H7 (cell line): ENCODE data around the gene FIGN. TPM values are rescaled to one million over a fixed set of nuclear protein-coding genes. Genes with fewer than 3 reads are reported as not detected.

Experiments
- DNase-seq: peaks from one replicate; pipeline ENCODE4 v3.0.0; 2012
- H3K27me3 ChIP-seq: 2 replicates; pipeline ENCODE4 v1.6.0; 2011; ENCODE audit warnings: mild to moderate bottlenecking, low read length; ENCODE audit not compliant: control insufficient read depth, insufficient read depth
- H3K36me3 ChIP-seq: replicated peaks from 2 replicates; pipeline ENCODE4 v1.5.1; 2011; ENCODE audit warnings: low read length; ENCODE audit not compliant: control insufficient read depth, insufficient read depth
- H3K4me3 ChIP-seq: 2 replicates; pipeline ENCODE4 v1.5.1; 2011; ENCODE audit warnings: low read depth, mild to moderate bottlenecking, control low read depth, low read length, moderate library complexity; ENCODE audit not compliant: insufficient read depth
- total RNA-seq: library from RNA; depleted of rRNA; stranded (reverse); fragments of >200 nt; shearing (Covaris generic); gene quantifications from 2 replicates; pipeline ENCODE4 v1.2.3, GENCODE V29; 2014

Gene FIGN
- total RNA-seq, 1 experiment from 2014 or later = 8.7 TPM

DNA sequence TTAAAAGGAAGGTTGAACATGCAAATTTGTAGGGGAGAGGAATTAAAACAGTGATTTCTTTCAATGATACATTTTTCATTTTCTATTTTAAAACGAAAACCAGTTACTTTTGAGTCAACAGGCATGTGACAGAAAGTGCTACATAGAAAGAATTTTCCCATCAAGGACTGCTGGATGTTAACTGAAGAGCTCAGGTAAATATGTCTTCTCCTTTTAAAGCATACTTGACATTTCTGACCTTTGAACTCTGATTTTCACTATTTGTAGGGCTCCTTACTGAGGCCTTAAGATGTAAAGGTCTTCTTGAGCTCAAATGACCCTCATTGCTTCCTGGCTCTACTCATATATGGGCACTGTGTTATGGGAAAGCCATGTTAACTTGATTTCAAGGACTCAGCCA, 32.4 kb downstream of the FIGN start:
- Histone ChIP-seq H3K4me3 (no peak overlapping the region), H3K27me3 (no peaks in the 10 kb centered on the region), H3K36me3 (no peaks in the 10 kb centered on the region)
- no peak for DNase-seq

DNA sequence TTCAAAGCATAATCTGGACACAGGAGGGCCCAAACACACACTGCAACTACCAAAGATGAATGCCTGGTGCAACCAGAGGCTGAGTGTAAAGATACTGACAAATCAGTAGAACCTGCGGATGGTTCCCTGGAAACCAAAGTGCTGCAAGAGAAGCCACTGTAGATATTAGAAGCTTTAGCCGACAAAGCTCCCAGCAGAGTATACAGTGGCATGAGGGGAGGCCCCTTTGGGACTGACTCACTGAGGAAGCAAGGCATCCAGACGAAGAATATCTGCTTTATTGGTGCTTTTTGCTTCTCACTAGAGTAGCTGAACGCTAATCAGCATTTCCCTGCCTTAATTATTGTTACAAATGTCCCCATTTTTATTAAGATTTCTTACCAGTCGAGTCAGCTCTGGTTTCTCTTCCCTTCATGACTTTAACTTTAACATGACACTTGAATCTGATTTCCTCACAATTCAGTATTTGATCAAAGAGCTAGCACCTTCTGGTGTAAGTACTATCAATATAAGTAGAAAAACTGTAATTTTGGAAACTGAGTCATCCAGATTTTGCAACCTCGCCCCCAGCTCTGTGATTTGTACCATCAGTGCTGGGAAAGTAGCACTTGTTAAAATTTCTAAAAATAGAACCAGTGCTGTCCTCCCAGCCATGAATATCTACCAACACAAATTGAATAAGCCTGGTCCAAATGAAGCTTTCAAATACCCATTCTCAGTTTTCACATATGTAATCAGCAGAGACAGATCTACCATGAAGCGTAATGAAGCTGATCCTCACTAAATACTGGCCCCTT, 34.2 kb downstream of the FIGN start:
- Histone ChIP-seq H3K4me3 (no peak overlapping the region), H3K27me3 (no peaks in the 10 kb centered on the region), H3K36me3 (no peaks in the 10 kb centered on the region)
- DNase-seq = no peak

DNA sequence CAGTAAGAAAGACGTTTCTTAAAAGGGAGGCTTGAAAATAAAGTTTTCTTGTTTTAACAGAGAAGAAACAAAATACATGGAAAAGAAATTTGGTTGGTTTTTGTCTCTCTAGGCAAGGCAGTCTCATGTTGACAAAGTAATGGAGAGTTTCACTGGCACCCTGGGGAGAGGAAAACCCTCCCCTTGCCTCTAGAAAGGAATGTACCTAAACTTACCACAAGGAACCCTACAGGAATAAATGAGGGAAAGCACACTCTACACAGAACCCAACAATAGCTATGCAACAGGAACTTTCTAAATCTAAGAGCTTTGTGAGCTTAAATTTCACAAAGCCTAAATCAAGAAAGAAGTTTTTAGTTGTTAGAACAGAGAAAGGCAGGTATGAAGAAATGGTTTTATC, 37.0 kb downstream of the FIGN start:
- Histone ChIP-seq H3K27me3 (no peaks in the 10 kb centered on the region), H3K4me3 (no peak overlapping the region), H3K36me3 (no peaks in the 10 kb centered on the region)
- peak; percentile 7 for DNase-seq

DNA sequence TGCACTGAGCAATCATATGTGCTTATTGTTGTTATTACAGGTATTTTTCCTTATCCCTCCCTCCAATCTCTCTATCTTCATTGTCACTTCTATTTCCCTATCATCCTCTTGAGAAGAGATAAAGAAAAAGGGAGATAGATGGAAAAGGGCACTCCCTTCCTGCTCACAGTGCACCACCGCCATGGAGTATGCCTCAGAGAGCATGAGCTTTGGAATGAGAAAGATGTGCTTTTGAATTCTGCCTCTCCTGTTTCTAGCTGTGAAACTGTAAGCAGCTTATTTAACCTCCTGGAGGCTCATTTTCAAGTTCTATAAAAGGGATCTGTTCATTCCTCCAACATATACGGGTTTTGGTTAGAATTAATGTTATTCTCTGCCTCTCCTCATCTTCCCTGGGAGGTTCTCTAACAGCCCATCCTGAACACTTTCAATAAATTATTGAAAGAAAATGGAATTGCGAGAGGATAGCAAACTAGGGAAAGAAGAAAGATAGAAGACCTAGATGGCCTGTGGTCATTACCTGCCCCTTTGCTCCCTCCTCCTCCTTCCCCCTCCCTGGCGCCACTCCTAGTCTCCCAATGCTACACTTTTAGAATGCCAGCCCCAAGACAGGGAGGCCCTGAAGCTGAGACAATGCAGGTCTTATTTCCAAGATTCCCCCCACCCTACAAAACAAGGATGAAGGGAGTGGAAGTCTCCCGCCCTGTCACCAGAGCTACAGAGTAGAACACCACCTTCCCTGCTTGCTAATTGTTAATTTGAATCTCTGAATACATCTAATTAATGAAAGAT, 37.8 kb downstream of the FIGN start:
- no peaks in the 10 kb centered on the region for H3K27me3 ChIP-seq
- H3K4me3 ChIP-seq = no peak overlapping the region
- no peaks in the 10 kb centered on the region for H3K36me3 ChIP-seq
- no peak for DNase-seq

DNA sequence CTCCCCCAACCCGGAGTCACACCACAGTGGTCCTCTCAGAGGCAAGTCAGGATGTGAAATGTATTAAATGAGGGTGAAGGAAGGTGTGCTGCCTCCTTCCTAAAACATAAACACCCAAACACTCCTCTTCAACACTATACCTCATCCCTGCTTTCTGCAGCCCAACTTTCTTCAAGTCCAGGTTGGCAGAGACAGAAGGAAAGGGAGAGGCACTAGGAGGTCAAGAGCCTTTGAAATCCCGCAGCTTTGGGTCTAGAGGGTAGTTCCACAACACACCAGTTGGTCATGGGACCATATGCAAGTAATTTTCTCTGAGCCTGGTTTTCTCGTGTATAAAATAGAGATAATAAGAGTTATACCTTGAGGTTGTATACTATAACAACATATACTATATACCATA, 38.4 kb downstream of the FIGN start:
- Histone ChIP-seq H3K36me3 (no peaks in the 10 kb centered on the region), H3K4me3 (no peak overlapping the region), H3K27me3 (no peaks in the 10 kb centered on the region)
- no peak for DNase-seq

DNA sequence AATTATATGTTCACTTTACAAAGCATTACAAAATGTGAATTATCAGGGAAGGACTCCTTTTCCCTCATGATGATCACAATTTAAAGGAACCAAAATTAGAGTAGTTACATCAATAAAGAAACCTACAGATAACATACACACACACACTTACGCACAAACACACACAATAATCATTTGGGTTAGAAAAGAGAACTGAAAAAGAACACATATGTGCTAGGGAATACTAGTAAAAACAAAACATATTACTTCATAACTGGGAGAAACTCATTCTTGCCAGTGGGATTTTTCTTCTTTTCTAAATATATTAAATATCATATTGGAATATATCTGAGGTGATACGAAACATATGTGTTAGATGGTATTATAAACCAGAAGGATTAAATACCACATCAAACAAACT, 42.3 kb downstream of the FIGN start:
- H3K27me3 ChIP-seq = no peaks in the 10 kb centered on the region
- no peaks in the 10 kb centered on the region for H3K36me3 ChIP-seq
- no peak overlapping the region for H3K4me3 ChIP-seq
- no peak for DNase-seq

DNA sequence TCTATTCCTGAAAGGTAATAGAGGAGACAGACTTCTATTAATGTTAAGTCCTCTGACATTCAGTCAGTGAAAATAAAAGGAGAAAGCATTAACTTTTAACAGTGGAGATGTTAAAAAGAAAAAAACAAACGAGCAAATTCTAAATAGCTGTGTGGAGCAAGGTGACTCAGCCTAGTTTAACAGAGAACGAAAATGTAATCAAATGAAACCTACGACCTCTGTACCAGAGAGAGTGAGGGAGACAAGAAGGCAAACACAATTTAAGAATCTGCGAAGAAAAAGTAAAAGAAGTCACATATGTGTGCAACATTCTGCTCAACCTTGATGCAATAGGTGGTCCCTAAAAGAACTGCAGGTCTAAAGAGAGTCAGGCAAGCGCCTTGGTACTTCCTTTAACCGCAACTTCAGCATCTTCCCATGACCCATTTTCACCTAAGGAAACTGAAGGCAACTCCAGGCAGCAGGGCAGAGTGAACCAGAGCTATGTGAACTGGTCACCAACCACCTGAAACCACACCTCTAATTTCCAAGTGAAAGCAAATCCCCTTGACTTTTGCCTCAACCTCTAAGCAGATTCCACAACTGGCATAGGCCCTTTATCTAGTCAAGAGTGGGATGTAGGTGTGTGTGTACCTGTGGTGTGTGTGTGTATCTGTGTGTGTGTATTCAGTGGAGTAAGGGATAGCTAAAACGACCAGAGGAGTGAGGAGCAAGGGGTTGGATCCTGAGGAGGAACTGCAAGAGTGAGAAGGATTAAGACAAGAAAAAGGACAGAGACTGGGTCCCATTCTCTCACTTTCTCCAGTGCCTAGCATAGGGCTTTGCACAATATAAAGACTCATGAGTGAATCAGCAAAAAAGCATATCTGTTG, 43.0 kb downstream of the FIGN start:
- Histone ChIP-seq H3K4me3 (no peak overlapping the region), H3K36me3 (no peaks in the 10 kb centered on the region), H3K27me3 (no peaks in the 10 kb centered on the region)
- no peak for DNase-seq

DNA sequence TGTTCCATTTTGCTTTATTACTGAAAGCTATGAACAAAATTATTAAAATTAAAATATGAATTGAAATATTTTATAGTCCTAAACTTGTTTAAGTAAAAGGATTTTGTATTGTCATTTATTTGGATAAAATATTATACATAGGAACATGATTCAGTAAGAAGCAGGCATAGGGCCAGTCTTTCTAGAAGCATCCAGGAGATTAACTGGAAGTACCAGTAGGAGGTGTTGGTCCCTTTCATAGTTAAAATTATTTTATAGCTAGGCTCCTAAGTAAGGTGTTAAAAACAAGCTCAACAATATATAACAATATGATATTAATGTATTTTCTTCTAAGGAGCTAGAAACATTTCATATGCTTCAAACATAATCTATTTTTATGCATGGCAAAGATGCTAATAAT, 43.7 kb downstream of the FIGN start:
- no peak overlapping the region for H3K4me3 ChIP-seq
- H3K27me3 ChIP-seq = no peaks in the 10 kb centered on the region
- DNase-seq = no peak
- no peaks in the 10 kb centered on the region for H3K36me3 ChIP-seq

DNA sequence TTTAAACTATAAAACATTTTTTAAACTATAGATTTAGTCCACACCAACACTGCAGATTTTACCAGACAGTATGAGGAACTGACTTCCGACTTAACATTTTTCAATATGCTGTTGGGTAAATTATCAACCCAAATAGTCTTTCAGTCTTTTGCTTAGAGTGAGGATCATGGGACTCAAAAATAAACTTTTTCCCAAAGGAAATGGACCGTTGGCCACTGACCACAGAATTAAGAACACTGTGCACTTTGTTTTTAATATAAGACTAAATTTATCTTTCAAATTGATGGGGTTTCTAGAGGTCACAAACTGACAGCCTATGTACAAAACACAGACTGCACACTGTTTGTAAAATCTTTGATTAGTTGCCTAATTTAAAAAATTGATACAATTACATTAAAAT, 44.9 kb downstream of the FIGN start:
- DNase-seq = no peak
- Histone ChIP-seq H3K36me3 (no peaks in the 10 kb centered on the region), H3K4me3 (no peak overlapping the region), H3K27me3 (no peaks in the 10 kb centered on the region)

DNA sequence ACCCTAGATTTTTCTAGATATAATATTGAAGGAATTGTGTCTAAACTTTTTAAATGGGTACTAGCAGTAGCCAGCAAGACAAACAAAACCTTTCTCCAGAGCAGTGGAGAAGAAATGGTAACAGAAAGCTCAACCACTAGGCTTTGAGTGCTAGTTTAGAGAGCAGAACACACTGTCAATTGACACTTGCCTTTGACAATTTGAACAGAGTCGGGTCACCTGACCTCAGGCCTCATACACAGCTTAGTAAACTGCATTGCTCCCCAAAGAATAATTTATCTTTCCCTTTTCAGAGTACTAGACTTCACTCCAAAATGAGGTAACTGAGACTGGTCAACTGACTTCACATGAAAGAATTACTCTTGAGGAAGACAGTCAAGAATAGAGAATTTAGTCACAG, 48.6 kb downstream of the FIGN start:
- H3K27me3 ChIP-seq = no peaks in the 10 kb centered on the region
- H3K36me3 ChIP-seq = no peaks in the 10 kb centered on the region
- DNase-seq = no peak
- no peak overlapping the region for H3K4me3 ChIP-seq

DNA sequence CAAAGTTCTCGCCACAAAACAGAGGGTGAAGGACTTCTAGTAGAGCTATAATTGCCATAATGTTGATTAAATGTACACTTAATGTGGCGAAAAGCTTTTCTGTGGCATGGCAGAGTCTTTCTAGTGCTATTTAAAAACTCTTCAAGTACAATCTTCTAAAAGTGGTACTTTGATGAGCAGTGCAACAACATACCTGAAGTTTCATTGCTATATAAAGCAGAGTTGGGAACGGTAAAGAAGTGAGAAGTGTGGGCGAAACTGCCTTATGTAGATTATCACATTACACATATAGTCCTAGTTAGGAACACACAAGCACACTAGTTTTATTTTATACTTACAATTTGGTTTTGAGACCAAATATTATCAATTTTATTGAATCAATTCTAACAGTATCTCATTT, 49.5 kb downstream of the FIGN start:
- H3K4me3 ChIP-seq = no peak overlapping the region
- DNase-seq = no peak
- no peaks in the 10 kb centered on the region for H3K36me3 ChIP-seq
- H3K27me3 ChIP-seq = no peaks in the 10 kb centered on the region

DNA sequence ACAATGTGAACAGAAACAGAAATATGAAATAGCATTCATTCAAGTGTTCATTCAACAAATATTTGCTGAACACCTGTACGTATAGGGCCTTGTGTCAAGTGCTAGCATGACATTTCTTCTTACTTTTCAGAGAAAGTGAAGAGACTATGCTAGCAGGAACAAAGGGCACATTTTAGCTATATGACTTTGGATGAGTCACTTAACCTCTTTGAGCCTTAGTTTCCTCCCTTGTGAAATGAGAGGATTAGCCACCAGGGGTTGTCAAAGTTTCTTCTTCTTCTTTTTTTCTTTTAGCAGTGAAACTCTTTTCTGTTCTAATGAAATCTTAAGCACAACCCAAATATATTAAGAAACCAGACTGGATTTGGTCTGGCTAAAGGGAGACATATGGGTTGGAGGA, 53.1 kb downstream of the FIGN start:
- no peaks in the 10 kb centered on the region for H3K36me3 ChIP-seq
- DNase-seq = no peak
- no peak overlapping the region for H3K4me3 ChIP-seq
- H3K27me3 ChIP-seq = no peaks in the 10 kb centered on the region

DNA sequence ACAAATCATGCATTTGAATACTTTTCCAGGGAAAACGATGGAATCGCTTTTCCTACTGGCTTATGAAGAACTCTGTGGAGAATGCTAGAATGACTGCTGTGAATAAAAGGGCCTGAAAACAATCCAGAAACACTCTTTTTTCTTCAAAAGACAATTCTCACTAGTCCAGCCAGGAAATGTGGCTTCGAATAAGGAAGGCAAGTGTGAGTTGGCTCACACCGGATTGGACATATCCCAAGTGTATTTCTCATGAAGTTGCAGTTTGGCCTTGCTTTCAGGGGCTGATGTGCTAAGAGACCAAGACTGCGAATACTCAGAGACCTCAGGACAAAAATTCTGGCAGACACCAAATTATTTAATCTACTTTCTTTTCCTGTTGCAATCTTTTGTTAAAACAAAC, 54.1 kb downstream of the FIGN start:
- H3K27me3 ChIP-seq = no peaks in the 10 kb centered on the region
- H3K36me3 ChIP-seq = no peaks in the 10 kb centered on the region
- H3K4me3 ChIP-seq = no peak overlapping the region
- DNase-seq = no peak

DNA sequence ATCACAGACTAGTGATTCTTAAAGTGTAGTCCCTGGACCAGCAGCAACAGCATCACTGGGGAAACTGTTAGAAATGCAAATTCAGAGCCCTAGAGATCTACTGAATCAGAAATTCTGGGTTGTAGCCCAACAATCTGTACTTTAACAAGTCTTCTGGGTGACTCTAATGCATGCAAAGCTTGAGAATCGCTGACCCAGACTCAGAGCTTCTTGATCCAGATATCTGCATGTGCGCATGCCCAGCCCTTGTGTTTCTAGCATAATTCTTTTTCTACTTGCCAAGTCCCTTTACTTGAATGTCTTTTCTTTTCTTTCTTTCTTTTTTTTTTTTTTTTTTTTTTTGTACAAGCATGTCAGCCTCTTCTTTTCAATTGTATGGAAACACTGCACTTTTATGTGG, 60.4 kb downstream of the FIGN start:
- Histone ChIP-seq H3K4me3 (no peak overlapping the region), H3K36me3 (no peaks in the 10 kb centered on the region), H3K27me3 (no peaks in the 10 kb centered on the region)
- no peak for DNase-seq

DNA sequence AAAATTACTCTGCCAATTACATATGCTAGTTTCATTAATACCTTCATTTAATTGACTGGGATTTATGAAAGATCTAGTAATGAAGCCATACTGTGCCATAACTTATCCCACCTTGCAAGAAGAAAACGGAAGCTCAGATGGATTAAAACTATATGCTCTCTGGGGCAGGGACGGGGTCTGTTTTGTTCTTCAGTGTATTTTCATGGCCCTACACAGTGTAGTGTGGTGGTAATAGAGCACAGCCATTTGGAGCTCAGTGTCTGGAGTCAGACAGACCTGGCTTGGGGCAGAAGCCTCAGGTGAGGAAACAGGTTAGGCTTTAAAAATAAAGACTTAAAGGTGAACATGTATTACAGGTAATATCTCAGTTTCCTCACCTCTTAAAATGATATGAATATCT, 62.3 kb downstream of the FIGN start:
- Histone ChIP-seq H3K4me3 (no peak overlapping the region), H3K36me3 (no peaks in the 10 kb centered on the region), H3K27me3 (no peaks in the 10 kb centered on the region)
- no peak for DNase-seq
